HEK293 (cell line): ENCODE results near the gene PKN3.
A peak's percentile ranks its signal among the peaks of the same experiment; 100 is the strongest.

ENCODE experiments used
- CTCF ChIA-PET: fragments of 350-600 bp; formaldehyde crosslinking; extraction: SDS; loops from one replicate; lab custom pipeline; 2021; ENCODE audit warnings: antibody characterized with exemption; lab: Yijun Ruan, JAX
- POLR2A ChIA-PET: fragments of 300-600 bp; formaldehyde crosslinking; extraction: SDS; loops from one replicate; lab custom pipeline; 2020; ENCODE audit warnings: antibody characterized with exemption, inconsistent platforms; lab: Yijun Ruan, JAX
- H3K27ac ChIP-seq: fragments of 200-500 bp; sonication (Bioruptor generic); 2 replicates; pipeline ENCODE4 v1.5.1; 2014; ENCODE audit warnings: low read depth, low read length, control low read depth, inconsistent platforms; ENCODE audit errors: extremely low read depth
- H3K36me3 ChIP-seq, 2 experiments: fragments of 200-500 bp in 1 of 2; sonication (Bioruptor generic) in 1 of 2; 1 replicate in 1 of 2; 2 replicates in 1 of 2; pipeline ENCODE4 v1.5.1; 2014 to 2017; ENCODE audit warnings: inconsistent platforms in 2 of 2, low read length in 2 of 2; ENCODE audit not compliant: control insufficient read depth in 2 of 2, insufficient read depth in 1 of 2
- H3K4me1 ChIP-seq: fragments of 200-500 bp; sonication (Bioruptor generic); 2 replicates; pipeline ENCODE4 v1.5.1; 2014; ENCODE audit warnings: mild to moderate bottlenecking, low read length, inconsistent platforms; ENCODE audit not compliant: control insufficient read depth, insufficient read depth
- H3K4me3 ChIP-seq: 2 replicates; pipeline ENCODE4 v1.5.1; 2011; ENCODE audit warnings: low read depth, mild to moderate bottlenecking, control low read depth, low read length, moderate library complexity
- H3K9me3 ChIP-seq: fragments of 200-500 bp; sonication (Bioruptor generic); 2 replicates; pipeline ENCODE4 v1.5.1; 2014; ENCODE audit warnings: low read depth, low read length, inconsistent platforms; ENCODE audit not compliant: control insufficient read depth, insufficient read depth
- EGR2 ChIP-seq: fragments of 450-650 bp; formaldehyde crosslinking; IDR thresholded peaks from 2 replicates; pipeline ENCODE4 v1.5.1; 2016; ENCODE audit warnings: low read depth, missing biosample characterization, missing genetic modification characterization
- FEZF1 ChIP-seq: fragments of 450-650 bp; formaldehyde crosslinking; IDR thresholded peaks from 2 replicates; pipeline ENCODE4 v1.5.1; 2016; ENCODE audit warnings: missing biosample characterization, missing genetic modification characterization
- GLIS1 ChIP-seq: fragments of 450-650 bp; formaldehyde crosslinking; IDR thresholded peaks from 2 replicates; pipeline ENCODE4 v1.5.1; 2016; ENCODE audit warnings: missing biosample characterization, missing genetic modification characterization
- GLIS2 ChIP-seq: fragments of 450-650 bp; formaldehyde crosslinking; IDR thresholded peaks from 2 replicates; pipeline ENCODE4 v1.5.1; 2016; ENCODE audit warnings: missing biosample characterization, missing genetic modification characterization
- IKZF3 ChIP-seq: fragments of 450-650 bp; IDR thresholded peaks from 2 replicates; pipeline ENCODE4 v1.5.0; 2018; ENCODE audit warnings: missing biosample characterization, mild to moderate bottlenecking, missing genetic modification characterization, moderate library complexity
- KLF7 ChIP-seq: fragments of 450-650 bp; formaldehyde crosslinking; IDR thresholded peaks from 2 replicates; pipeline ENCODE4 v1.5.1; 2016; ENCODE audit warnings: missing biosample characterization, missing genetic modification characterization, borderline replicate concordance
- PRDM2 ChIP-seq: fragments of 450-650 bp; formaldehyde crosslinking; IDR thresholded peaks from 2 replicates; pipeline ENCODE4 v1.5.1; 2016; ENCODE audit warnings: missing biosample characterization, missing genetic modification characterization, borderline replicate concordance
- SCRT1 ChIP-seq: fragments of 450-650 bp; formaldehyde crosslinking; IDR thresholded peaks from 2 replicates; pipeline ENCODE4 v1.5.1; 2016; ENCODE audit warnings: missing biosample characterization, missing genetic modification characterization, borderline replicate concordance
- SP3 ChIP-seq: fragments of 450-650 bp; formaldehyde crosslinking; IDR thresholded peaks from 2 replicates; pipeline ENCODE4 v1.5.1; 2016; ENCODE audit warnings: missing biosample characterization, missing genetic modification characterization
- WT1 ChIP-seq: fragments of 450-650 bp; formaldehyde crosslinking; IDR thresholded peaks from 2 replicates; pipeline ENCODE4 v1.5.1; 2016; ENCODE audit warnings: missing biosample characterization, missing genetic modification characterization
- YY2 ChIP-seq: fragments of 450-650 bp; formaldehyde crosslinking; IDR thresholded peaks from 2 replicates; pipeline ENCODE4 v1.5.1; 2016; ENCODE audit warnings: missing biosample characterization, missing genetic modification characterization
- ZBTB10 ChIP-seq: fragments of 450-650 bp; formaldehyde crosslinking; IDR thresholded peaks from 2 replicates; pipeline ENCODE4 v1.5.1; 2016; ENCODE audit warnings: missing biosample characterization, missing genetic modification characterization
- ZBTB20 ChIP-seq: fragments of 450-650 bp; formaldehyde crosslinking; IDR thresholded peaks from 2 replicates; pipeline ENCODE4 v1.5.1; 2016; ENCODE audit warnings: missing biosample characterization, missing genetic modification characterization
- ZFP3 ChIP-seq: fragments of 450-650 bp; formaldehyde crosslinking; IDR thresholded peaks from 2 replicates; pipeline ENCODE4 v1.5.1; 2016; ENCODE audit warnings: low read depth, missing biosample characterization, missing genetic modification characterization
- ZNF174 ChIP-seq: fragments of 450-650 bp; formaldehyde crosslinking; IDR thresholded peaks from 2 replicates; pipeline ENCODE4 v1.5.0; 2017; ENCODE audit warnings: missing biosample characterization, mild to moderate bottlenecking, missing genetic modification characterization
- ZNF214 ChIP-seq: fragments of 450-650 bp; formaldehyde crosslinking; IDR thresholded peaks from 2 replicates; pipeline ENCODE4 v1.5.1; 2017; ENCODE audit warnings: missing biosample characterization, mild to moderate bottlenecking, missing genetic modification characterization, borderline replicate concordance
- ZNF280C ChIP-seq: fragments of 450-650 bp; formaldehyde crosslinking; IDR thresholded peaks from 2 replicates; pipeline ENCODE4 v1.5.1; 2016; ENCODE audit warnings: missing biosample characterization, missing genetic modification characterization
- ZNF302 ChIP-seq: fragments of 450-650 bp; formaldehyde crosslinking; IDR thresholded peaks from 2 replicates; pipeline ENCODE4 v1.5.1; 2016; ENCODE audit warnings: missing biosample characterization, missing genetic modification characterization, low read depth
- ZNF350 ChIP-seq: fragments of 450-650 bp; formaldehyde crosslinking; IDR thresholded peaks from 2 replicates; pipeline ENCODE4 v1.5.0; 2017; ENCODE audit warnings: missing biosample characterization, mild to moderate bottlenecking, missing genetic modification characterization
- ZNF391 ChIP-seq: fragments of 450-650 bp; formaldehyde crosslinking; IDR thresholded peaks from 2 replicates; pipeline ENCODE4 v1.5.1; 2016; ENCODE audit warnings: low read depth, missing biosample characterization, missing genetic modification characterization, borderline replicate concordance
- ZNF529 ChIP-seq: fragments of 450-650 bp; formaldehyde crosslinking; IDR thresholded peaks from 2 replicates; pipeline ENCODE4 v1.5.1; 2017; ENCODE audit warnings: missing genetic modification characterization, missing biosample characterization; ENCODE audit not compliant: insufficient replicate concordance
- ZNF596 ChIP-seq: fragments of 450-650 bp; IDR thresholded peaks from 2 replicates; pipeline ENCODE4 v1.5.0; 2018; ENCODE audit warnings: missing biosample characterization, mild to moderate bottlenecking, missing genetic modification characterization, moderate library complexity
- ZNF623 ChIP-seq: fragments of 450-650 bp; formaldehyde crosslinking; IDR thresholded peaks from 2 replicates; pipeline ENCODE4 v1.5.1; 2016; ENCODE audit warnings: missing biosample characterization, missing genetic modification characterization
- ZNF658 ChIP-seq: fragments of 450-650 bp; formaldehyde crosslinking; IDR thresholded peaks from 2 replicates; pipeline ENCODE4; 2016; ENCODE audit warnings: missing biosample characterization, missing genetic modification characterization
- ZNF776 ChIP-seq: fragments of 450-650 bp; formaldehyde crosslinking; IDR thresholded peaks from 2 replicates; pipeline ENCODE4 v1.5.0; 2017; ENCODE audit warnings: missing biosample characterization, missing genetic modification characterization, borderline replicate concordance

The PKN3 gene

GRCh38 chr9:128723352-128723865 lies 21.1 kb downstream of the PKN3 start (continued):
- peak; percentile 28; the same call in 1 of the 2 replicates for TF ChIP-seq ZBTB10 (tag by site-specific recombination)
- no peak for TF ChIP-seq WT1
- peak; percentile 57; the same call in 1 of the 2 replicates for TF ChIP-seq EGR2 (tag by site-specific recombination)
- no peak for TF ChIP-seq ZNF658 (tag by site-specific recombination)
- TF ChIP-seq ZNF280C: no peak
- TF ChIP-seq ZFP3 (tag by site-specific recombination): no peak
- no peak for TF ChIP-seq ZBTB20
- no peak for TF ChIP-seq GLIS1 (tag by site-specific recombination)
- TF ChIP-seq ZNF596 (tag by site-specific recombination): no peak

GRCh38 chr9:128723866-128724743 lies 21.8 kb downstream of the PKN3 start, which contains the start of gene ZDHHC12:
Gene ZDHHC12, minus strand, starts transcription at chr9:128724127. Its CDS starts 34 bp downstream, at chr9:128724093.
- POLR2A ChIA-PET: interaction anchor here (0.6 to 2.5 kb wide), 25 partner anchors 9 to 564 kb away, joined by 3 to 22 read pairs (median 5); partner anchors contain the start of genes BBLN, ENDOG, IER5L and PKN3
- H3K4me1 ChIP-seq: no peaks in the 10 kb centered on the region
- H3K9me3 ChIP-seq: no peaks in the 10 kb centered on the region
- CTCF ChIA-PET: interaction anchor here (0.9 to 1.5 kb wide), 4 partner anchors 9 to 94 kb away, joined by 3 to 16 read pairs (median 6); partner anchors contain the start of genes ENDOG and PKN3
- peak within 1 kb of the TSS; percentile 91 for H3K4me3 ChIP-seq
- H3K27ac ChIP-seq: peak within 1 kb of the TSS; percentile 40
- peaks cover 0 to 27% of the 10 kb centered on the region in 2 experiments; a peak in 1 of 3 replicates for H3K36me3 ChIP-seq
- no peak for TF ChIP-seq ZNF776
- TF ChIP-seq ZNF529 (tag by site-specific recombination): no peak
- peak; percentile 57; the same call in 1 of the 2 replicates for TF ChIP-seq KLF7 (tag by site-specific recombination)
- TF ChIP-seq ZNF302 (tag by site-specific recombination): no peak
- TF ChIP-seq WT1: peak; percentile 61
- TF ChIP-seq ZNF214 (tag by site-specific recombination): no peak
- TF ChIP-seq ZNF391 (tag by site-specific recombination): peak; percentile 90; the same call in 1 of the 2 replicates
- no peak for TF ChIP-seq IKZF3 (tag by site-specific recombination)
- TF ChIP-seq ZNF174 (tag by site-specific recombination): no peak
- TF ChIP-seq ZNF623 (tag by site-specific recombination): peak; percentile 21; the same call in 1 of the 2 replicates
- TF ChIP-seq YY2 (tag by site-specific recombination): 0 out of 2 replicates have a peak, but pooled peaks have one; percentile 45
- peak; percentile 96 for TF ChIP-seq SCRT1 (tag by site-specific recombination)
- no peak for TF ChIP-seq PRDM2 (tag by site-specific recombination)
- TF ChIP-seq SP3 (tag by site-specific recombination): peak; percentile 92
- TF ChIP-seq FEZF1 (tag by site-specific recombination): no peak
- TF ChIP-seq GLIS2 (tag by site-specific recombination): peak; percentile 98
- TF ChIP-seq ZNF350: no peak
